HepG2 (cell line): ENCODE measurements around the gene SKP1. TPM values are rescaled to one million over a fixed set of nuclear protein-coding genes. Genes with fewer than 3 reads are reported as not detected.

Experiments
- ATAC-seq: fragments of 200-7000 bp; cut with Tn5 transposase; 3 replicates; pipeline ENCODE4 v1.9.1; 2020; ENCODE audit warnings: mild to moderate bottlenecking, moderate library complexity
- BruUV-seq: library from RNA; stranded (reverse); fragments of 400-500 nt; replicated peaks from 2 replicates; lab custom pipeline; 2021; lab: Mats Ljungman, UMichigan
- CTCF ChIA-PET: fragments of 300-600 bp; formaldehyde crosslinking; extraction: SDS; loops from one replicate; lab custom pipeline; 2021; ENCODE audit warnings: low total read pairs, inconsistent platforms, low intra/inter-chr PET ratio; lab: Yijun Ruan, JAX
- POLR2A ChIA-PET: fragments of 350-600 bp; sonication (Branson Sonifier 250); formaldehyde crosslinking; loops from one replicate; lab custom pipeline; 2020; ENCODE audit warnings: antibody characterized with exemption, inconsistent platforms; lab: Yijun Ruan, JAX
- DNase-seq: peaks from one replicate; pipeline ENCODE4 v3.0.0-alpha.2; 2015; ENCODE audit warnings: low spot score
- FAIRE-seq: peaks from 3 replicates; lab custom pipeline; 2011; peaks lifted over from hg19 to GRCh38; lab: Jason Lieb, UNC
- H2AFZ ChIP-seq: one replicate; pipeline ENCODE4 v1.6.1; 2011; ENCODE audit warnings: low read length, inconsistent platforms
- H3K27ac ChIP-seq: fragments of 300-600 bp; 3 replicates; pipeline ENCODE4 v1.8.0; 2011; ENCODE audit warnings: mixed run types, mild to moderate bottlenecking, mixed read lengths, low read length, inconsistent platforms; ENCODE audit not compliant: insufficient read depth; ENCODE audit errors: extremely low read length
- H3K27me3 ChIP-seq, 2 experiments: fragments of 200-600 bp in 1 of 2; 2 replicates in 1 of 2; 3 replicates in 1 of 2; pipeline versions ENCODE4 v1.6.0 to v1.8.0; 2011; ENCODE audit warnings: low read length in 2 of 2, mild to moderate bottlenecking in 2 of 2, moderate library complexity in 2 of 2, inconsistent platforms in 1 of 2; ENCODE audit not compliant: insufficient read depth in 2 of 2, control insufficient read depth in 1 of 2
- H3K36me3 ChIP-seq, 2 experiments: fragments of 200-600 bp in 1 of 2; replicated peaks in 1 of 2; 2 replicates in 1 of 2; 3 replicates in 1 of 2; pipeline versions ENCODE4 v1.5.1 to v1.8.0; 2011; ENCODE audit warnings: low read length in 2 of 2, inconsistent platforms in 1 of 2; ENCODE audit not compliant: insufficient read depth in 2 of 2, control insufficient read depth in 1 of 2
- H3K4me1 ChIP-seq: 2 replicates; pipeline ENCODE4 v1.5.1; 2012; ENCODE audit warnings: low read length, inconsistent platforms; ENCODE audit not compliant: insufficient read depth
- H3K4me2 ChIP-seq: 2 replicates; pipeline ENCODE4 v1.6.0; 2011; ENCODE audit warnings: low read depth, low read length, inconsistent platforms
- H3K4me3 ChIP-seq, 3 experiments: fragments of 200-600 bp in 1 of 3; sonication (generic), shearing (Covaris generic) in 1 of 3; replicated peaks in 1 of 3; 2 replicates each; pipeline ENCODE4 v1.5.1; 2011 to 2016; ENCODE audit warnings: low read length in 3 of 3, inconsistent platforms in 2 of 3, low read depth in 2 of 3, mild to moderate bottlenecking in 2 of 3, control low read depth in 1 of 3, mixed read lengths in 1 of 3; ENCODE audit not compliant: insufficient read depth in 1 of 3
- H3K79me2 ChIP-seq: one replicate; pipeline ENCODE4 v1.6.1; 2011; ENCODE audit warnings: low read length, inconsistent platforms; ENCODE audit not compliant: insufficient read depth
- H3K9ac ChIP-seq: 2 replicates; pipeline ENCODE4 v1.6.0; 2011; ENCODE audit warnings: mild to moderate bottlenecking, low read depth, low read length, inconsistent platforms; ENCODE audit not compliant: insufficient read depth
- H3K9me3 ChIP-seq: 2 replicates; pipeline ENCODE4 v1.5.1; 2012; ENCODE audit warnings: mild to moderate bottlenecking, low read length
- H4K20me1 ChIP-seq: 2 replicates; pipeline ENCODE4 v1.6.0; 2011; ENCODE audit warnings: inconsistent platforms, mild to moderate bottlenecking, low read length, moderate library complexity; ENCODE audit not compliant: insufficient read depth
- ARNT2 ChIP-seq: sonication (generic); formaldehyde crosslinking; IDR thresholded peaks from 2 replicates; pipeline ENCODE4 v1.8.0; 2022; ENCODE audit warnings: mild to moderate bottlenecking, low read depth, missing genetic modification reagents, moderate library complexity
- HDAC2 ChIP-seq: sonication (generic); formaldehyde crosslinking; IDR thresholded peaks from 2 replicates; pipeline ENCODE4 v1.4.0; 2020; ENCODE audit warnings: missing genetic modification reagents
- NAIF1 ChIP-seq: sonication (generic); formaldehyde crosslinking; IDR thresholded peaks from 2 replicates; pipeline ENCODE4 v1.5.0; 2020; ENCODE audit warnings: mild to moderate bottlenecking, missing genetic modification reagents, borderline replicate concordance
- PHF21A ChIP-seq: sonication (generic); formaldehyde crosslinking; IDR thresholded peaks from 2 replicates; pipeline ENCODE4 v1.5.0; 2020; ENCODE audit warnings: mild to moderate bottlenecking, missing genetic modification reagents
- SNAI1 ChIP-seq: sonication (generic); formaldehyde crosslinking; IDR thresholded peaks from 2 replicates; pipeline ENCODE4 v1.5.0; 2020; ENCODE audit warnings: mild to moderate bottlenecking, missing genetic modification reagents, borderline replicate concordance
- ZNF615 ChIP-seq: sonication (generic); formaldehyde crosslinking; IDR thresholded peaks from 2 replicates; pipeline ENCODE4 v1.5.0; 2020; ENCODE audit warnings: mild to moderate bottlenecking, missing genetic modification reagents, borderline replicate concordance
- WGBS: methylation state at CpG from one replicate; pipeline ENCODE4 v1.1.6; 2017; ENCODE audit warnings: low lambda C conversion rate; 5-methylcytosine and 5-hydroxymethylcytosine counted together
- in situ Hi-C: cut with HindIII; loops from 2 replicates; pipeline ENCODE4 v1.10.0; 2017; ENCODE audit warnings: low pct_unique_long_range_greater_than_20kb; ENCODE audit not compliant: extremely low pct_ligation_motif_present
- intact Hi-C: fragments of 100-400 bp; cut with micrococcal nuclease; formaldehyde crosslinking; loops from one replicate; pipeline ENCODE4 v1.10.0; 2022; ENCODE audit not compliant: unreplicated experiment
- polyA plus RNA-seq, 8 experiments: library from polyadenylated mRNA; depleted of rRNA in 3 of 8; stranded (reverse) in 7 of 8; unstranded in 1 of 8; fragments of >200 nt; fragmentation: Illumina TruSeq in 4 of 8; extraction: Trizol in 4 of 8; gene quantifications; 2 replicates each; pipeline versions ENCODE4 v1.2.1 to v1.2.3, GENCODE V29; 2011 to 2016; ENCODE audit warnings: low read depth in 4 of 8, missing spikeins in 1 of 8, mixed read lengths in 1 of 8; ENCODE audit not compliant: insufficient read depth in 1 of 8
- total RNA-seq, 5 experiments: library from RNA; depleted of rRNA; stranded (reverse); fragments of >200 nt; fragmentation: Illumina TruSeq; extraction: Trizol; gene quantifications; 2 replicates each; pipeline ENCODE4 v1.2.3, GENCODE V29; 2016; ENCODE audit warnings: low read depth in 1 of 5
- TF ChIP-seq, protein P1 (sequence below): sonication (generic); formaldehyde crosslinking; IDR thresholded peaks from 2 replicates; pipeline ENCODE4 v1.5.0; 2020; ENCODE audit warnings: missing genetic modification reagents
- TF ChIP-seq, protein P2 (sequence below): sonication (generic); formaldehyde crosslinking; IDR thresholded peaks from 2 replicates; pipeline ENCODE4 v1.4.0; 2020; ENCODE audit warnings: mild to moderate bottlenecking, missing genetic modification reagents
- TF ChIP-seq, protein P3 (sequence below): sonication (generic); formaldehyde crosslinking; IDR thresholded peaks from 2 replicates; pipeline ENCODE4 v1.5.0; 2020; ENCODE audit warnings: mild to moderate bottlenecking, missing genetic modification reagents
- TF ChIP-seq, protein P4 (sequence below): sonication (generic); formaldehyde crosslinking; IDR thresholded peaks from 2 replicates; pipeline ENCODE4 v1.4.0; 2020; ENCODE audit warnings: mild to moderate bottlenecking, missing genetic modification reagents

The SKP1 gene
- total and polyA plus RNA-seq, 2 of the 13 experiments (the other 11 are each of a cell fraction or from before 2014, with no cell fraction given): 134 to 340 TPM

DNA sequence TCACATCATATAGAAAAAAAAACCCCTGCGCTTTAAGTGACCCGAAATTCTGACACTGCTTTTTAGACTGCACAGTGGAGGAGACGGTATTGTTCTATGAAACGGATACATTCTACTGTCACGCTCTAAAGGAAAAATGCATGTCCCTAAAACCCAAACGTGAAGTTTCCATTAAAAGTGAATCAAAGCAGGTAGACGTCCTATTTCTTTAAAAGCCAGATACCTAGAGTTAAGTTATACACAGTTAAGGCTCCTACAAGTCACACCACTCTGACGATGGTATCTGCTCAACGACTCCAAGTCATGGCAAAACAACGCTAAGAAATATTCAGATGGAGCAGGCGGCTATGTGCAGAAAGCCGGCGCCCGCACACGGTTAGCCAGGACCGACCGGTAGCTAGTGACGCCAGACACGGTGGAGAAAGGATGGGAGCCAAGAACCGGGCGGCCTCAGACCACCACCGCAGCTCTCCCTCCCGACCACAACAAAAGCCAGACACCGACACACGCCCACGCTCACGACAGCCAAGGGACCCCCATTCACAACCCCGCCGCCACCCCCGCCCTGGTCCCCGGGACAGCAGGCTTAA lies 734 bp downstream of the SKP1 start:
- H3K9ac ChIP-seq: peak overlapping the region; percentile 99
- no peaks in the 10 kb centered on the region for H3K27me3 ChIP-seq
- FAIRE-seq (no peak), ATAC-seq (peak; percentile 51), DNase-seq (no peak)
- peak overlapping the region; percentile 98 for H3K27ac ChIP-seq
- WGBS: 0% methylated on average over 9 of the region's 31 CpGs
- intact Hi-C loops: loop anchor here (5.0 kb wide), 1 partner anchor 51 kb away; the partner anchor contains the start of gene PPP2CA
- 0 out of 2 replicates have a peak, but pooled peaks have one; percentile 40 for TF ChIP-seq NAIF1 (CRISPR knock-in tag)
- TF ChIP-seq SNAI1: 0 out of 2 replicates have a peak, but pooled peaks have one; percentile 10
- TF ChIP-seq HDAC2 (CRISPR knock-in tag): no peak
- TF ChIP-seq, protein P1, sequence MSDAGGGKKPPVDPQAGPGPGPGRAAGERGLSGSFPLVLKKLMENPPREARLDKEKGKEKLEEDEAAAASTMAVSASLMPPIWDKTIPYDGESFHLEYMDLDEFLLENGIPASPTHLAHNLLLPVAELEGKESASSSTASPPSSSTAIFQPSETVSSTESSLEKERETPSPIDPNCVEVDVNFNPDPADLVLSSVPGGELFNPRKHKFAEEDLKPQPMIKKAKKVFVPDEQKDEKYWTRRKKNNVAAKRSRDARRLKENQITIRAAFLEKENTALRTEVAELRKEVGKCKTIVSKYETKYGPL (CRISPR knock-in tag): no peak
- TF ChIP-seq, protein P2, sequence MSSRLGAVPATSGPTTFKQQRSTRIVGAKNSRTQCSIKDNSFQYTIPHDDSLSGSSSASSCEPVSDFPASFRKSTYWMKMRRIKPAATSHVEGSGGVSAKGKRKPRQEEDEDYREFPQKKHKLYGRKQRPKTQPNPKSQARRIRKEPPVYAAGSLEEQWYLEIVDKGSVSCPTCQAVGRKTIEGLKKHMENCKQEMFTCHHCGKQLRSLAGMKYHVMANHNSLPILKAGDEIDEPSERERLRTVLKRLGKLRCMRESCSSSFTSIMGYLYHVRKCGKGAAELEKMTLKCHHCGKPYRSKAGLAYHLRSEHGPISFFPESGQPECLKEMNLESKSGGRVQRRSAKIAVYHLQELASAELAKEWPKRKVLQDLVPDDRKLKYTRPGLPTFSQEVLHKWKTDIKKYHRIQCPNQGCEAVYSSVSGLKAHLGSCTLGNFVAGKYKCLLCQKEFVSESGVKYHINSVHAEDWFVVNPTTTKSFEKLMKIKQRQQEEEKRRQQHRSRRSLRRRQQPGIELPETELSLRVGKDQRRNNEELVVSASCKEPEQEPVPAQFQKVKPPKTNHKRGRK (CRISPR knock-in tag): no peak
- no peak for TF ChIP-seq ARNT2 (CRISPR knock-in tag)
- TF ChIP-seq, protein P3, sequence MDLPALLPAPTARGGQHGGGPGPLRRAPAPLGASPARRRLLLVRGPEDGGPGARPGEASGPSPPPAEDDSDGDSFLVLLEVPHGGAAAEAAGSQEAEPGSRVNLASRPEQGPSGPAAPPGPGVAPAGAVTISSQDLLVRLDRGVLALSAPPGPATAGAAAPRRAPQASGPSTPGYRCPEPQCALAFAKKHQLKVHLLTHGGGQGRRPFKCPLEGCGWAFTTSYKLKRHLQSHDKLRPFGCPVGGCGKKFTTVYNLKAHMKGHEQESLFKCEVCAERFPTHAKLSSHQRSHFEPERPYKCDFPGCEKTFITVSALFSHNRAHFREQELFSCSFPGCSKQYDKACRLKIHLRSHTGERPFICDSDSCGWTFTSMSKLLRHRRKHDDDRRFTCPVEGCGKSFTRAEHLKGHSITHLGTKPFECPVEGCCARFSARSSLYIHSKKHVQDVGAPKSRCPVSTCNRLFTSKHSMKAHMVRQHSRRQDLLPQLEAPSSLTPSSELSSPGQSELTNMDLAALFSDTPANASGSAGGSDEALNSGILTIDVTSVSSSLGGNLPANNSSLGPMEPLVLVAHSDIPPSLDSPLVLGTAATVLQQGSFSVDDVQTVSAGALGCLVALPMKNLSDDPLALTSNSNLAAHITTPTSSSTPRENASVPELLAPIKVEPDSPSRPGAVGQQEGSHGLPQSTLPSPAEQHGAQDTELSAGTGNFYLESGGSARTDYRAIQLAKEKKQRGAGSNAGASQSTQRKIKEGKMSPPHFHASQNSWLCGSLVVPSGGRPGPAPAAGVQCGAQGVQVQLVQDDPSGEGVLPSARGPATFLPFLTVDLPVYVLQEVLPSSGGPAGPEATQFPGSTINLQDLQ (CRISPR knock-in tag): no peak
- TF ChIP-seq PHF21A (CRISPR knock-in tag): peak; percentile 10; the same call in 1 of the 2 replicates
- 0 out of 2 replicates have a peak, but pooled peaks have one; percentile 32 for TF ChIP-seq ZNF615
- TF ChIP-seq, protein P4, sequence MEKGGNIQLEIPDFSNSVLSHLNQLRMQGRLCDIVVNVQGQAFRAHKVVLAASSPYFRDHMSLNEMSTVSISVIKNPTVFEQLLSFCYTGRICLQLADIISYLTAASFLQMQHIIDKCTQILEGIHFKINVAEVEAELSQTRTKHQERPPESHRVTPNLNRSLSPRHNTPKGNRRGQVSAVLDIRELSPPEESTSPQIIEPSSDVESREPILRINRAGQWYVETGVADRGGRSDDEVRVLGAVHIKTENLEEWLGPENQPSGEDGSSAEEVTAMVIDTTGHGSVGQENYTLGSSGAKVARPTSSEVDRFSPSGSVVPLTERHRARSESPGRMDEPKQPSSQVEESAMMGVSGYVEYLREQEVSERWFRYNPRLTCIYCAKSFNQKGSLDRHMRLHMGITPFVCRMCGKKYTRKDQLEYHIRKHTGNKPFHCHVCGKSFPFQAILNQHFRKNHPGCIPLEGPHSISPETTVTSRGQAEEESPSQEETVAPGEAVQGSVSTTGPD: 0 out of 2 replicates have a peak, but pooled peaks have one; percentile 10
- peaks cover 45% of the 10 kb centered on the region for H3K4me1 ChIP-seq
- no peaks in the 10 kb centered on the region for H3K9me3 ChIP-seq
- no TSS peak for BruUV-seq
- H3K36me3 ChIP-seq: peaks cover 4 to 25% of the 10 kb centered on the region in 2 experiments
- peaks cover 53% of the 10 kb centered on the region for H3K79me2 ChIP-seq
- H3K4me2 ChIP-seq: peak overlapping the region; percentile 86
- ChIA-PET POLR2A (interaction anchor here (0.6 to 2.9 kb wide), 17 partner anchors 12 to 221 kb away, joined by 3 to 46 read pairs (median 5); partner anchors contain the start of gene PPP2CA), CTCF (no interaction called here)
- H4K20me1 ChIP-seq: peaks cover 32% of the 10 kb centered on the region
- peak overlapping the region; percentile 95 to 97 (median 97) for H3K4me3 ChIP-seq
- in situ Hi-C loops: loop anchor here (5.0 to 25.0 kb wide), 2 partner anchors 51 to 411 kb away; partner anchors contain the start of gene PPP2CA
- no peak overlapping the region for H2AFZ ChIP-seq
